Subcutaneous adipose tissue (tissue), 4 donors: ENCODE results near the gene BRAT1. TPM values are rescaled to one million over a fixed set of nuclear protein-coding genes. Genes with fewer than 3 reads are reported as not detected.

Experiments
- CTCF ChIP-seq: fragments of 450-650 bp; IDR thresholded peaks from one replicate; pipeline ENCODE4 v1.5.1; 2016; ENCODE audit warnings: low read depth, mild to moderate bottlenecking, control low read depth, antibody characterized with exemption, moderate library complexity
- total RNA-seq, 4 donors: library from RNA; depleted of rRNA; stranded (reverse); fragments of >200 nt; gene quantifications; one replicate each; pipeline ENCODE4 v1.1.0, GENCODE V29; 2016

Gene BRAT1
- total RNA-seq, 4 donors from 2014 or later = 11.7 to 42.2 (median 19.8) TPM

- TF ChIP-seq CTCF = no peak
Observed at GRCh38 chr7:2521952-2522591, 33.3 kb downstream of the BRAT1 start.

- no peak for TF ChIP-seq CTCF
Observed at GRCh38 chr7:2521341-2521745, 34.0 kb downstream of the BRAT1 start.

GRCh38 chr7:2520761-2521290, 34.5 kb downstream of the BRAT1 start:
- TF ChIP-seq CTCF = no peak

- no peak for TF ChIP-seq CTCF
Observed at GRCh38 chr7:2520131-2520760, 35.1 kb downstream of the BRAT1 start.

- TF ChIP-seq CTCF = no peak
Observed at GRCh38 chr7:2519119-2519930, 36.0 kb downstream of the BRAT1 start, which contains the start of gene LFNG. TSS of gene LFNG (plus strand) at chr7:2519774. CDS start at chr7:2519862, 88 bp downstream.

- TF ChIP-seq CTCF = no peak
Observed at GRCh38 chr7:2518737-2519118, 36.6 kb downstream of the BRAT1 start.
